ENCODE measurements around the gene PDE11A.

Gene PDE11A

GRCh38 chr2:177724398-177725287, 347.9 kb downstream of the PDE11A start:
- peak; percentile 86 for TF ChIP-seq CTCF (conservative IDR thresholded peaks at IDR 0.05)
- no peak for TF ChIP-seq ZFX (IDR thresholded peaks at IDR 0.05)
- H3K27ac ChIP-seq: no peak overlapping the region

GRCh38 chr2:177723235-177723634, 349.3 kb downstream of the PDE11A start:
- no peak overlapping the region for H3K27ac ChIP-seq
- no peak for TF ChIP-seq CTCF (conservative IDR thresholded peaks at IDR 0.05)
- TF ChIP-seq ZFX (IDR thresholded peaks at IDR 0.05): no peak

GRCh38 chr2:177721818-177722567, 350.6 kb downstream of the PDE11A start:
- no peak overlapping the region for H3K27ac ChIP-seq
- no peak for TF ChIP-seq ZFX (IDR thresholded peaks at IDR 0.05)
- no peak for TF ChIP-seq CTCF (conservative IDR thresholded peaks at IDR 0.05)

- no peak for TF ChIP-seq CTCF (conservative IDR thresholded peaks at IDR 0.05)
- no peak for TF ChIP-seq ZFX (IDR thresholded peaks at IDR 0.05)
- no peak overlapping the region for H3K27ac ChIP-seq
These were observed 351.5 kb downstream of the PDE11A start for GRCh38 chr2:177721087-177721486.

GRCh38 chr2:177717831-177718618, 354.6 kb downstream of the PDE11A start:
- peak; percentile 45 for TF ChIP-seq CTCF (conservative IDR thresholded peaks at IDR 0.05)
- TF ChIP-seq ZFX (IDR thresholded peaks at IDR 0.05): no peak
- no peak overlapping the region for H3K27ac ChIP-seq

- H3K27ac ChIP-seq: no peak overlapping the region
- no peak for TF ChIP-seq CTCF (conservative IDR thresholded peaks at IDR 0.05)
These were observed 356.1 kb downstream of the PDE11A start for GRCh38 chr2:177716484-177716883.

Data from C4-2B (cell line).